Measurements from ENCODE around the gene WDR86. TPM values are rescaled to one million over a fixed set of nuclear protein-coding genes. Genes with fewer than 3 reads are reported as not detected.

The WDR86 gene
- total and polyA plus RNA-seq, 2 of the 8 experiments (the other 6 are each of a cell fraction or from before 2014, with no cell fraction given), result 12.7 to 15.8 TPM

- TF ChIP-seq CTCF (IDR thresholded peaks at IDR 0.05; ENCODE audit: control extremely low read depth in 1 of 3, insufficient read depth in 1 of 3, low read depth in 1 of 3, low read length in 3 of 3), result peak; percentile 76 to 95 (median 79)
These were observed 58.8 kb downstream of the WDR86 start (continued) for GRCh38 chr7:151351027-151351426.
